H9 (cell line): ENCODE data around the gene DLST. TPM values are rescaled to one million over a fixed set of nuclear protein-coding genes. Genes with fewer than 3 reads are reported as not detected.

Experiments
- DNase-seq: peaks from one replicate; pipeline ENCODE4 v3.0.0-alpha.2; 2017
- H2AFZ ChIP-seq: one replicate; pipeline ENCODE4 v1.6.1; 2013; ENCODE audit warnings: mild to moderate bottlenecking, low read length, control low read depth, moderate library complexity
- H2AK5ac ChIP-seq: 2 replicates; pipeline ENCODE4 v1.6.1; 2013; ENCODE audit warnings: low read length, control low read depth, mixed read lengths; ENCODE audit not compliant: insufficient read length
- H2BK120ac ChIP-seq: one replicate; pipeline ENCODE4 v1.6.1; 2013; ENCODE audit warnings: low read depth, mild to moderate bottlenecking, low read length, control low read depth, inconsistent platforms; ENCODE audit not compliant: poor library complexity, severe bottlenecking
- H2BK12ac ChIP-seq: 2 replicates; pipeline ENCODE4 v1.6.1; 2013; ENCODE audit warnings: low read length, control low read depth, mixed read lengths, low read depth; ENCODE audit not compliant: insufficient read length
- H2BK15ac ChIP-seq: 2 replicates; pipeline ENCODE4 v1.6.1; 2013; ENCODE audit warnings: low read depth, low read length, control low read depth
- H2BK20ac ChIP-seq: one replicate; pipeline ENCODE4 v1.6.1; 2013; ENCODE audit warnings: low read depth, mild to moderate bottlenecking, low read length, control low read depth, inconsistent platforms; ENCODE audit not compliant: poor library complexity, severe bottlenecking
- H2BK5ac ChIP-seq: 2 replicates; pipeline ENCODE4 v1.6.1; 2013; ENCODE audit warnings: low read length, control low read depth, mixed read lengths; ENCODE audit not compliant: insufficient read length
- H3K14ac ChIP-seq: 2 replicates; pipeline ENCODE4 v1.6.1; 2013; ENCODE audit warnings: low read length, control low read depth; ENCODE audit not compliant: insufficient read depth
- H3K18ac ChIP-seq: 2 replicates; pipeline ENCODE4 v1.6.1; 2013; ENCODE audit warnings: low read depth, mild to moderate bottlenecking, mixed read lengths, low read length, control low read depth; ENCODE audit not compliant: insufficient read length
- H3K23ac ChIP-seq: 2 replicates; pipeline ENCODE4 v1.6.1; 2013; ENCODE audit warnings: low read length, control low read depth, mixed read lengths, low read depth; ENCODE audit not compliant: insufficient read length
- H3K23me2 ChIP-seq: 2 replicates; pipeline ENCODE4 v1.6.1; 2013; ENCODE audit warnings: low read depth, mild to moderate bottlenecking, mixed read lengths, low read length, control low read depth; ENCODE audit not compliant: insufficient read length, poor library complexity, severe bottlenecking
- H3K27ac ChIP-seq: 2 replicates; pipeline ENCODE4 v1.5.1; 2013; ENCODE audit warnings: low read length, control low read depth, mixed read lengths, low read depth; ENCODE audit not compliant: insufficient read length
- H3K27me3 ChIP-seq: 2 replicates; pipeline ENCODE4 v1.6.1; 2013; ENCODE audit warnings: low read length, control low read depth, inconsistent platforms; ENCODE audit not compliant: insufficient read depth
- H3K4ac ChIP-seq: 2 replicates; pipeline ENCODE4 v1.6.1; 2013; ENCODE audit warnings: low read depth, mild to moderate bottlenecking, control low read depth, inconsistent platforms, low read length, moderate library complexity
- H3K4me1 ChIP-seq: 2 replicates; pipeline ENCODE4 v1.6.1; 2013; ENCODE audit warnings: low read length, control low read depth, inconsistent platforms; ENCODE audit not compliant: insufficient read depth
- H3K4me2 ChIP-seq: 2 replicates; pipeline ENCODE4 v1.6.1; 2013; ENCODE audit warnings: low read length, control low read depth, mixed read lengths; ENCODE audit not compliant: insufficient read length, insufficient read depth
- H3K56ac ChIP-seq: 2 replicates; pipeline ENCODE4 v1.6.1; 2013; ENCODE audit warnings: low read depth, mild to moderate bottlenecking, mixed read lengths, low read length, control low read depth; ENCODE audit not compliant: insufficient read length
- H3K79me1 ChIP-seq: 2 replicates; pipeline ENCODE4 v1.6.1; 2013; ENCODE audit warnings: low read depth, mild to moderate bottlenecking, moderate library complexity, low read length, control low read depth, inconsistent platforms; ENCODE audit not compliant: insufficient read depth, poor library complexity, severe bottlenecking
- H3K79me2 ChIP-seq: 2 replicates; pipeline ENCODE4 v1.6.1; 2013; ENCODE audit warnings: low read length, control low read depth, inconsistent platforms; ENCODE audit not compliant: insufficient read depth
- H3K9ac ChIP-seq: 2 replicates; pipeline ENCODE4 v1.6.1; 2013; ENCODE audit warnings: low read length, control low read depth, mixed read lengths; ENCODE audit not compliant: insufficient read length; ENCODE audit errors: extremely low read depth
- H3K9me3 ChIP-seq: one replicate; pipeline ENCODE4 v1.6.1; 2013; ENCODE audit warnings: low read depth, low read length, inconsistent platforms; ENCODE audit not compliant: control insufficient read depth
- H3T11ph ChIP-seq: one replicate; pipeline ENCODE4 v1.6.1; 2013; ENCODE audit warnings: mild to moderate bottlenecking, low read length, control low read depth, inconsistent platforms
- H4K20me1 ChIP-seq: one replicate; pipeline ENCODE4 v1.6.1; 2013; ENCODE audit not compliant: control insufficient read depth, insufficient read length, insufficient read depth
- H4K5ac ChIP-seq: 2 replicates; pipeline ENCODE4 v1.6.1; 2013; ENCODE audit warnings: low read depth, mild to moderate bottlenecking, mixed read lengths, low read length, control low read depth; ENCODE audit not compliant: insufficient read length
- H4K8ac ChIP-seq: replicated peaks from 2 replicates; pipeline ENCODE4 v1.6.1; 2013; ENCODE audit warnings: low read length, control low read depth, mixed read lengths, low read depth; ENCODE audit not compliant: insufficient read length
- H4K91ac ChIP-seq: 2 replicates; pipeline ENCODE4 v1.6.1; 2013; ENCODE audit warnings: low read depth, mild to moderate bottlenecking, moderate library complexity, mixed read lengths, low read length, control low read depth; ENCODE audit not compliant: insufficient read length
- H3K27ac Mint-ChIP-seq, 3 experiments: 2 replicates in 2 of 3; 3 replicates in 1 of 3; pipeline ENCODE4 v1.8.0; 2020 to 2021; ENCODE audit warnings: mixed read lengths in 3 of 3, mild to moderate bottlenecking in 1 of 3, moderate library complexity in 1 of 3
- H3K27me3 Mint-ChIP-seq: 2 replicates; pipeline ENCODE4 v1.8.0; 2021; ENCODE audit warnings: low read depth, mild to moderate bottlenecking, moderate library complexity, mixed read lengths
- H3K36me3 Mint-ChIP-seq, 3 experiments: 2 replicates in 2 of 3; 3 replicates in 1 of 3; pipeline ENCODE4 v1.8.0; 2020 to 2021; ENCODE audit warnings: low read depth in 3 of 3, mixed read lengths in 3 of 3; ENCODE audit not compliant: insufficient read depth in 1 of 3
- H3K4me1 Mint-ChIP-seq, 2 experiments: 2 replicates each; pipeline ENCODE4 v1.8.0; 2020; ENCODE audit warnings: mixed read lengths in 2 of 2
- H3K4me3 Mint-ChIP-seq, 2 experiments: 2 replicates in 1 of 2; 3 replicates in 1 of 2; pipeline ENCODE4 v1.8.0; 2020 to 2021; ENCODE audit warnings: mild to moderate bottlenecking in 2 of 2, mixed read lengths in 2 of 2, moderate library complexity in 1 of 2
- H3K9me3 Mint-ChIP-seq, 2 experiments: 2 replicates in 1 of 2; 3 replicates in 1 of 2; pipeline ENCODE4 v1.8.0; 2020; ENCODE audit warnings: mild to moderate bottlenecking in 2 of 2, mixed read lengths in 2 of 2, moderate library complexity in 1 of 2
- WGBS: extraction: QIAGEN DNeasy Blood & Tissue Kit; methylation state at CpG from one replicate; pipeline ENCODE4 v1.1.7; 2013; ENCODE audit warnings: missing lambda C conversion rate, low lambda C conversion rate, mixed read lengths; ENCODE audit not compliant: insufficient read length; ENCODE audit errors: extremely low coverage; 5-methylcytosine and 5-hydroxymethylcytosine counted together
- total RNA-seq: library from RNA; stranded (reverse); gene quantifications from 2 replicates; pipeline ENCODE4 v1.2.1, GENCODE V29; 2021
- TF ChIP-seq, protein P1 (sequence below): fragments of 200-600 bp; sonication (generic); conservative IDR thresholded peaks from 3 replicates; pipeline ENCODE4 v1.8.0; 2021; ENCODE audit warnings: antibody characterized with exemption, mild to moderate bottlenecking

The DLST gene
- total RNA-seq, 1 experiment from 2014 or later = 116 TPM

DNA sequence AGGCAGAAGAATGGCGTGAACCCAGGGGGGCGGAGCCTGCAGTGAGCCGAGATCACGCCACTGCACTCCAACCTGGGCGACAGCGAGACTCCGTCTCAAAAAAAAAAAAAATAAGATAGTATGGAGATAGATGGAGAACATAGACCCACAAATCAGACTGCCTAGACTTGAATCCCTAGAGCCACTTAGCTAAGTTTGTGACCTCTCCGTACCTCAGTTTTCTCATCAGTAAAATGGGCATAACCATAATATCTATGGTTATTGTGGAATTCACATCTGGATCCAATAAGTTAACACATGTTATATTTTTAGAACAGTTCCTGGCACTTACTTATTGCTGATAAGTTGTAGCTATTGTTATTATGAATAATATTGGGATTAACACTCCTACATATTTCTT, 13.0 kb upstream of the DLST start:
- Histone ChIP-seq H2BK12ac (no peak overlapping the region), H3K14ac (no peak overlapping the region), H3K27me3 (no peaks in the 10 kb centered on the region), H3K4me2 (no peak overlapping the region), H2AFZ (no peak overlapping the region), H2BK5ac (no peak overlapping the region), H4K20me1 (no peaks in the 10 kb centered on the region), H2BK15ac (no peak overlapping the region), H4K8ac (no peak overlapping the region), H3K18ac (no peak overlapping the region), H2BK20ac (no peak overlapping the region), H3K23ac (no peak overlapping the region), H3K4me1 (no peaks in the 10 kb centered on the region), H4K91ac (no peak overlapping the region), H3K56ac (no peak overlapping the region), H2BK120ac (no peak overlapping the region), H3K79me2 (no peaks in the 10 kb centered on the region), H3K23me2 (no peaks in the 10 kb centered on the region), H4K5ac (no peak overlapping the region), H3K79me1 (no peaks in the 10 kb centered on the region), H2AK5ac (no peak overlapping the region), H3T11ph (no peak overlapping the region), H3K27ac (no peak overlapping the region), H3K9ac (no peak overlapping the region), H3K9me3 (no peaks in the 10 kb centered on the region), H3K4ac (no peak overlapping the region)
- Mint-ChIP-seq H3K4me3 (no peak overlapping the region), H3K36me3 (no peaks in the 10 kb centered on the region), H3K27me3 (peaks cover 2% of the 10 kb centered on the region; the same call in 1 of the 2 replicates), H3K4me1 (0 out of 4 replicates have a peak, but pooled peaks cover 0 to 2% of the 10 kb centered on the region in 2 experiments), H3K27ac (no peak overlapping the region), H3K9me3 (no peaks in the 10 kb centered on the region)
- no peak for DNase-seq
- TF ChIP-seq, protein P1, sequence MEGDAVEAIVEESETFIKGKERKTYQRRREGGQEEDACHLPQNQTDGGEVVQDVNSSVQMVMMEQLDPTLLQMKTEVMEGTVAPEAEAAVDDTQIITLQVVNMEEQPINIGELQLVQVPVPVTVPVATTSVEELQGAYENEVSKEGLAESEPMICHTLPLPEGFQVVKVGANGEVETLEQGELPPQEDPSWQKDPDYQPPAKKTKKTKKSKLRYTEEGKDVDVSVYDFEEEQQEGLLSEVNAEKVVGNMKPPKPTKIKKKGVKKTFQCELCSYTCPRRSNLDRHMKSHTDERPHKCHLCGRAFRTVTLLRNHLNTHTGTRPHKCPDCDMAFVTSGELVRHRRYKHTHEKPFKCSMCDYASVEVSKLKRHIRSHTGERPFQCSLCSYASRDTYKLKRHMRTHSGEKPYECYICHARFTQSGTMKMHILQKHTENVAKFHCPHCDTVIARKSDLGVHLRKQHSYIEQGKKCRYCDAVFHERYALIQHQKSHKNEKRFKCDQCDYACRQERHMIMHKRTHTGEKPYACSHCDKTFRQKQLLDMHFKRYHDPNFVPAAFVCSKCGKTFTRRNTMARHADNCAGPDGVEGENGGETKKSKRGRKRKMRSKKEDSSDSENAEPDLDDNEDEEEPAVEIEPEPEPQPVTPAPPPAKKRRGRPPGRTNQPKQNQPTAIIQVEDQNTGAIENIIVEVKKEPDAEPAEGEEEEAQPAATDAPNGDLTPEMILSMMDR = no peak
- WGBS = no CpG with 5 or more reads among the region's 8 CpGs
